H1 (cell line): ENCODE results near the gene KCTD11.

Experiments
- BCL11A ChIP-seq, 2 experiments: IDR thresholded peaks; one replicate each; pipeline ENCODE4 v1.6.1; 2011; ENCODE audit warnings: low read depth in 2 of 2, low read length in 2 of 2, mild to moderate bottlenecking in 2 of 2
- EP300 ChIP-seq, 2 experiments: IDR thresholded peaks; 1 replicate in 1 of 2; 2 replicates in 1 of 2; pipeline ENCODE4 v1.6.1; 2011 to 2012; ENCODE audit warnings: low read depth in 2 of 2, low read length in 2 of 2, mild to moderate bottlenecking in 2 of 2, borderline replicate concordance in 1 of 2, inconsistent platforms in 1 of 2, moderate library complexity in 1 of 2
- JUN ChIP-seq: IDR thresholded peaks from 2 replicates; pipeline ENCODE4 v1.6.1; 2011; ENCODE audit warnings: low read depth, mild to moderate bottlenecking, improper control_type of control experiment, low read length
- POLR2A ChIP-seq, 2 experiments: IDR thresholded peaks; 1 replicate in 1 of 2; 2 replicates in 1 of 2; pipeline ENCODE4 v1.6.1; 2011; ENCODE audit warnings: low read depth in 2 of 2, low read length in 2 of 2, mild to moderate bottlenecking in 2 of 2; ENCODE audit errors: control extremely low read depth in 1 of 2
- SIN3A ChIP-seq, 2 experiments: IDR thresholded peaks in 1 of 2; conservative IDR thresholded peaks in 1 of 2; 2 replicates each; pipeline ENCODE4 v1.6.1; 2011 to 2012; ENCODE audit warnings: low read length in 2 of 2, improper control_type of control experiment in 1 of 2, low read depth in 1 of 2, mild to moderate bottlenecking in 1 of 2
- TAF7 ChIP-seq: optimal IDR thresholded peaks from 2 replicates; pipeline ENCODE3; 2011; ENCODE audit warnings: low read depth, mild to moderate bottlenecking, inconsistent platforms, low read length, moderate library complexity, borderline replicate concordance
- TEAD4 ChIP-seq: IDR thresholded peaks from 2 replicates; pipeline ENCODE4 v1.6.1; 2012; ENCODE audit warnings: low read depth, low read length, inconsistent platforms, mixed read lengths
- TF ChIP-seq, protein P1 (sequence below), 3 experiments: IDR thresholded peaks; 1 replicate in 2 of 3; 2 replicates in 1 of 3; pipeline versions ENCODE4 v1.5.1 to v1.6.1; 2011; ENCODE audit warnings: low read length in 3 of 3, mild to moderate bottlenecking in 3 of 3, inconsistent platforms in 2 of 3, low read depth in 1 of 3, moderate library complexity in 1 of 3; ENCODE audit not compliant: insufficient read depth in 1 of 3; ENCODE audit errors: control extremely low read depth in 1 of 3
- TF ChIP-seq, protein P2 (sequence below): IDR thresholded peaks from 2 replicates; pipeline ENCODE4 v1.6.1; 2011; ENCODE audit warnings: low read length, improper control_type of control experiment

DNA sequence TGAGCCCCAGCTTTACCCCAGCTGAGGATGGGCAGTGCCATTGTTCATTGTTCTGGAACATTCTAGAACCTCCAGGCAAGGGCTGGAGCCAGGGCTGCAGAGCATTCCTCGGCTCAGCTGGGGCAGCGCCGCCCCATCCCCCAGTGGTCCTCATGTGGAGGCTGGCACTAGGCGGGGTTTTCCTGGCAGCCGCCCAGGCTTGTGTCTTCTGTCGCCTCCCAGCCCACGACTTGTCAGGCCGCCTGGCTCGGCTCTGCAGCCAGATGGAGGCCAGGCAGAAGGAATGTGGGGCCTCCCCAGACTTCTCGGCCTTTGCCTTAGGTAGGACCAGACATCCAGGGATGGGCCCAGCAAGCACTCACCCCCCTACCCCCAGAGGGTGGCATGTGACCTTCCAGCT, 3.1 kb downstream of the KCTD11 start, which contains the start of gene TMEM95:
- TF ChIP-seq POLR2A (IDR thresholded peaks at IDR 0.05; ENCODE audit: control extremely low read depth in 1 of 2, low read depth in 2 of 2, low read length in 2 of 2) (no peak), BCL11A (IDR thresholded peaks at IDR 0.05; ENCODE audit: low read depth in 2 of 2, low read length in 2 of 2) (no peak), JUN (no peak), SIN3A (conservative IDR thresholded peaks at IDR 0.05 in 1 of 2, IDR thresholded peaks at IDR 0.05 in 1 of 2; ENCODE audit: low read depth in 1 of 2, low read length in 2 of 2) (0 out of 4 replicates have a peak, but pooled peaks of 1 of the 2 experiments have one; percentile 34), TEAD4 (no peak), TAF7 (no peak), EP300 (IDR thresholded peaks at IDR 0.05; ENCODE audit: borderline replicate concordance in 1 of 2, low read depth in 2 of 2, low read length in 2 of 2) (no peak)
- TF ChIP-seq, protein P1, sequence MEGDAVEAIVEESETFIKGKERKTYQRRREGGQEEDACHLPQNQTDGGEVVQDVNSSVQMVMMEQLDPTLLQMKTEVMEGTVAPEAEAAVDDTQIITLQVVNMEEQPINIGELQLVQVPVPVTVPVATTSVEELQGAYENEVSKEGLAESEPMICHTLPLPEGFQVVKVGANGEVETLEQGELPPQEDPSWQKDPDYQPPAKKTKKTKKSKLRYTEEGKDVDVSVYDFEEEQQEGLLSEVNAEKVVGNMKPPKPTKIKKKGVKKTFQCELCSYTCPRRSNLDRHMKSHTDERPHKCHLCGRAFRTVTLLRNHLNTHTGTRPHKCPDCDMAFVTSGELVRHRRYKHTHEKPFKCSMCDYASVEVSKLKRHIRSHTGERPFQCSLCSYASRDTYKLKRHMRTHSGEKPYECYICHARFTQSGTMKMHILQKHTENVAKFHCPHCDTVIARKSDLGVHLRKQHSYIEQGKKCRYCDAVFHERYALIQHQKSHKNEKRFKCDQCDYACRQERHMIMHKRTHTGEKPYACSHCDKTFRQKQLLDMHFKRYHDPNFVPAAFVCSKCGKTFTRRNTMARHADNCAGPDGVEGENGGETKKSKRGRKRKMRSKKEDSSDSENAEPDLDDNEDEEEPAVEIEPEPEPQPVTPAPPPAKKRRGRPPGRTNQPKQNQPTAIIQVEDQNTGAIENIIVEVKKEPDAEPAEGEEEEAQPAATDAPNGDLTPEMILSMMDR (IDR thresholded peaks at IDR 0.05; ENCODE audit: control extremely low read depth in 1 of 3, insufficient read depth in 1 of 3, low read depth in 1 of 3, low read length in 3 of 3) = no peak
- TF ChIP-seq, protein P2, sequence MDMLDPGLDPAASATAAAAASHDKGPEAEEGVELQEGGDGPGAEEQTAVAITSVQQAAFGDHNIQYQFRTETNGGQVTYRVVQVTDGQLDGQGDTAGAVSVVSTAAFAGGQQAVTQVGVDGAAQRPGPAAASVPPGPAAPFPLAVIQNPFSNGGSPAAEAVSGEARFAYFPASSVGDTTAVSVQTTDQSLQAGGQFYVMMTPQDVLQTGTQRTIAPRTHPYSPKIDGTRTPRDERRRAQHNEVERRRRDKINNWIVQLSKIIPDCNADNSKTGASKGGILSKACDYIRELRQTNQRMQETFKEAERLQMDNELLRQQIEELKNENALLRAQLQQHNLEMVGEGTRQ = no peak
